Panc1 (cell line): ENCODE data around the gene PDP2. TPM values are rescaled to one million over a fixed set of nuclear protein-coding genes. Genes with fewer than 3 reads are reported as not detected.

ENCODE experiments used
- ATAC-seq: fragments of 200-7000 bp; cut with Tn5 transposase; 2 replicates; pipeline ENCODE4 v1.9.1; 2020; ENCODE audit warnings: mild to moderate bottlenecking, moderate library complexity
- BruUV-seq: library from RNA; stranded (reverse); fragments of 400-500 nt; replicated peaks from 2 replicates; lab custom pipeline; 2021; lab: Mats Ljungman, UMichigan
- CTCF ChIA-PET: fragments of 300-600 bp; sonication (Branson Sonifier 250); formaldehyde crosslinking; loops from one replicate; lab custom pipeline; 2022; ENCODE audit warnings: antibody characterized with exemption; lab: Charles Lee
- POLR2A ChIA-PET: fragments of 300-600 bp; sonication (Branson Sonifier 250); formaldehyde crosslinking; loops from one replicate; lab custom pipeline; 2022; ENCODE audit warnings: antibody characterized with exemption; lab: Charles Lee
- DNase-seq: peaks from one replicate; pipeline ENCODE4 v3.0.0-alpha.2; 2010; ENCODE audit warnings: low read depth, low spot score
- H3K27ac ChIP-seq: 2 replicates; pipeline ENCODE4 v1.5.1; 2011; ENCODE audit warnings: mild to moderate bottlenecking, low read length, inconsistent platforms
- H3K27me3 ChIP-seq: fragments of 200-500 bp; sonication (Bioruptor generic); 2 replicates; pipeline ENCODE4 v1.6.0; 2014; ENCODE audit warnings: low read length, inconsistent platforms; ENCODE audit not compliant: control insufficient read depth, insufficient read depth
- H3K36me3 ChIP-seq: fragments of 200-500 bp; sonication (Bioruptor generic); 2 replicates; pipeline ENCODE4 v1.5.1; 2014; ENCODE audit warnings: inconsistent platforms, mild to moderate bottlenecking, low read length, moderate library complexity; ENCODE audit not compliant: control insufficient read depth, insufficient read depth
- H3K4me1 ChIP-seq: 2 replicates; pipeline ENCODE4 v1.5.1; 2011; ENCODE audit warnings: inconsistent platforms, mild to moderate bottlenecking, low read length, moderate library complexity; ENCODE audit not compliant: control insufficient read depth, insufficient read depth
- H3K4me3 ChIP-seq, 2 experiments: 2 replicates each; pipeline ENCODE4 v1.5.1; 2011 to 2012; ENCODE audit warnings: low read depth in 2 of 2, low read length in 2 of 2, mild to moderate bottlenecking in 2 of 2, inconsistent platforms in 1 of 2, moderate library complexity in 1 of 2
- H3K9me3 ChIP-seq: fragments of 200-500 bp; sonication (Bioruptor generic); 2 replicates; pipeline ENCODE4 v1.5.1; 2014; ENCODE audit warnings: low read depth, mild to moderate bottlenecking, inconsistent platforms, low read length, moderate library complexity; ENCODE audit not compliant: control insufficient read depth, insufficient read depth
- CTCF ChIP-seq: fragments of 450-650 bp; IDR thresholded peaks from 2 replicates; pipeline ENCODE4 v1.5.1; 2017; ENCODE audit warnings: mild to moderate bottlenecking
- POLR2AphosphoS5 ChIP-seq: IDR thresholded peaks from 2 replicates; pipeline ENCODE4 v1.6.1; 2012; ENCODE audit warnings: mild to moderate bottlenecking, low read depth, low read length, moderate library complexity
- REST ChIP-seq, 2 experiments: IDR thresholded peaks; 2 replicates each; pipeline ENCODE4 v1.6.1; 2011 to 2012; ENCODE audit warnings: low read depth in 2 of 2, control low read depth in 1 of 2, low read length in 1 of 2, mild to moderate bottlenecking in 1 of 2, moderate library complexity in 1 of 2; ENCODE audit not compliant: insufficient read depth in 1 of 2
- SIN3A ChIP-seq: IDR thresholded peaks from 2 replicates; pipeline ENCODE4 v1.6.1; 2012; ENCODE audit warnings: low read depth, mild to moderate bottlenecking, low read length, moderate library complexity, borderline replicate concordance; ENCODE audit not compliant: insufficient read depth
- TCF7L2 ChIP-seq: IDR thresholded peaks from 2 replicates; pipeline ENCODE4 v1.6.1; 2011; ENCODE audit warnings: mild to moderate bottlenecking, low read depth, low read length, inconsistent platforms
- in situ Hi-C: cut with HindIII; loops from 2 replicates; pipeline ENCODE4 v1.10.0; 2016; ENCODE audit warnings: low sequenced_read_pairs, low pct_unique_long_range_greater_than_20kb
- intact Hi-C: fragments of 100-400 bp; cut with micrococcal nuclease; formaldehyde crosslinking; loops from one replicate; pipeline ENCODE4 v1.10.0; 2022; ENCODE audit not compliant: unreplicated experiment
- total RNA-seq: library from RNA; stranded (reverse); gene quantifications from one replicate; pipeline ENCODE4 v1.2.1, GENCODE V29; 2021; ENCODE audit not compliant: unreplicated experiment

The PDP2 gene
- total RNA-seq, 1 experiment from 2014 or later = 15.9 TPM

GRCh38 chr16:66918803-66919568 lies 38.7 kb downstream of the PDP2 start, which contains the start of gene CDH16:
TSS of gene CDH16 (minus strand) at chr16:66918885. CDS start at chr16:66918065, 820 bp downstream.
- Histone ChIP-seq H3K36me3 (no peaks in the 10 kb centered on the region), H3K9me3 (no peaks in the 10 kb centered on the region), H3K4me3 (no peak within 1 kb of the TSS), H3K27me3 (no peaks in the 10 kb centered on the region), H3K27ac (no peak within 1 kb of the TSS), H3K4me1 (no peaks in the 10 kb centered on the region)
- TF ChIP-seq TCF7L2 (no peak), REST (IDR thresholded peaks at IDR 0.05; ENCODE audit: insufficient read depth in 1 of 2, low read depth in 2 of 2, low read length in 1 of 2) (no peak), CTCF (no peak), POLR2AphosphoS5 (no peak), SIN3A (no peak)
- intact Hi-C loops = no loop called here
- ChIA-PET CTCF (no interaction called here), POLR2A (interaction anchor here (0.6 kb wide), 1 partner anchor 96 kb away, joined by 3 read pairs; no protein-coding TSS in a partner anchor)
- DNase-seq (no peak), ATAC-seq (no peak)
- in situ Hi-C loops = no loop called here
- no TSS peak for BruUV-seq

GRCh38 chr16:66919569-66920298 lies 39.4 kb downstream of the PDP2 start:
- no peaks in the 10 kb centered on the region for H3K4me1 ChIP-seq
- DNase-seq (no peak), ATAC-seq (no peak)
- H3K27ac ChIP-seq = no peak overlapping the region
- POLR2A ChIA-PET = no interaction called here
- CTCF ChIA-PET = no interaction called here
- no TSS peak for BruUV-seq
- no peaks in the 10 kb centered on the region for H3K36me3 ChIP-seq
- TF ChIP-seq TCF7L2 (no peak), SIN3A (no peak), REST (IDR thresholded peaks at IDR 0.05; ENCODE audit: insufficient read depth in 1 of 2, low read depth in 2 of 2, low read length in 1 of 2) (no peak), CTCF (no peak), POLR2AphosphoS5 (no peak)
- H3K4me3 ChIP-seq = no peak overlapping the region
- no peaks in the 10 kb centered on the region for H3K27me3 ChIP-seq
- H3K9me3 ChIP-seq = no peaks in the 10 kb centered on the region
- intact Hi-C loops = no loop called here
- in situ Hi-C loops = no loop called here
